ENCODE measurements around the gene C19orf81.

C19orf81 gene

GRCh38 chr19:50659318-50660087 lies 10.3 kb downstream of the C19orf81 start:
- DNase-seq = no peak

- DNase-seq = no peak
Measured at GRCh38 chr19:50660088-50660366, 10.8 kb downstream of the C19orf81 start.

- no peak for DNase-seq
Measured at GRCh38 chr19:50661023-50661422, 11.8 kb downstream of the C19orf81 start.

DNA sequence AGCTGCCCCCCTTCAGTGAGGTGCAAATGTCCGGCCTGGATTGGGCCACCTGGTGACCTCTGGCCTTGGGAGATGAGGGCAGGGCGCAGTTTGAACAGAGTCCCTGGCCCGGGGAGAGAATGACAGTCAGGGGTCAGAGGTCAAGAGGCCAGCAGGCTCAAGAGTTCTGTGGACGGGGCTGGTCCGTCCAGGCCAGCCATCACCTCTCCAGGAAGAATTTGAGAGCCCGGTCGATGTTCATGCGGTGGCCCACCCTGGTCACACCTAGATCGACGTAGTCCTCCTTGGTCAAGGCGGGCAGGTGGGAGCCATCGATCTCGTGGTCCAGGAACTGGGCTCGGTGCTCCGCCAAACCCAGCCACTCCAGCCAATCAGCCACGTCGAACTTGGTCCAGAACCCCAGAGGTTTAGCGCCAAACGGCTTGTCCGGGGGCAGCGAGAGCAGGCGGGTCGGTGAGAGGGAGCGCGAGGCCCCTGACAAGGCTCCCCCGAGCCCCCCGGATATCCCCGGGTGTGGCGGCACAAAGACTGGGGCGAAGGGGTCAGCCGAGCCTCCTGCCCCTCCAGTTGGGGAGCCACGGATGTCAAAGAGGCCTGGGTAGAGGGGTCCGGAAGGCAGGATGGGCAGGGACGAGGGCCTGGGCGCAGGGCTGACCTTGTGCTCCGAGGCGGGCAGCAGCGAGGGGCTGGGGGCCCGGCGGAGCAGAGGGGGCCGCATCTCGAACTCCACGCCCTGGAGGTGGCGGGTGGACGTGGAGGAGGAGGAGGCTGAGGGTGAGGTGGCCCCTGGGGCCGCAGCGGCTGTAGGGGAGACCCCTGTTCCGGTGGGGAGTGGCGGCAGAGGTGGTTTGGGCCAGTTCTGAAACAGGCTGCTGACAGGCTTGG lies 12.8 kb downstream of the C19orf81 start:
- DNase-seq = no peak

DNA sequence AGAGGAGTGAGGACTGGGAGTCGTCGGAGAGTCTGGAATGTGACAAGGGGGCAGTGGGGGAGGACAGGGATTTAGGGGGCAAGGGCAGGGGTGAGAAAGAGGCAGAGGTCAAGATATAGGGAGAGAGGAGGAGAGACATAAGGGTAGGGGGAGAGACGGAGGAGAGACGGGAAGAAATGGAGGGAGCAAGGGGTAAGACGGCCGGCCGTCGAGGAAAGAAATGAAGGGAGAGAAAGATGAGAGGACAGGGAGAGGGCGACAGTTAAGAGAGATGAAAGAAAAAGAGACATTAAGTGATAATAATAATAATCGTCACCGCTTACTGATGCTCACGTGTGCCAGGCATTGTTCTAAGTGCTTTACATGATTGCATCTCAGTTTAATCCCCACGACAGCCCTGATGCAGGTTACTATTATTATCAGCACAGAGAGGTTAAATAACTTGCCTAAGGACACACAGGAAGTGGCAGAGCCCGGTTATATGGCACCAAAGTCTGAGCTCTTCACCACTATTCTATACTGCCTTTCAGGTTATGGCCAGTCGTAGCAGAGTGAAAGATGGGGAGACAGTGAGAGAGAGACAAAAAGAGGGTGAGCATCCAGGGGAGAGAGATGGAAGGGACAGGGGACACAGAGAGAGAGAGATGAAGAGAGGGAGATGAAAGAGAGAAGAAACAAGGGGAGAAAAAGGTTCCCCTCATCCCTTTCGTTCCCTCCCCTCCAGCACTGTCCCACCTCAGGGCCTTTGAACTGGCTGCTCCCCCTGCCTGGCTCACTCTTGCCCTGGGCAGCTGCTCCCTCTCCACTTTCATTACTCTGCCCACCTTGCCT lies 13.6 kb downstream of the C19orf81 start:
- no peak for DNase-seq

- DNase-seq = no peak
Measured at GRCh38 chr19:50663482-50663790, 14.2 kb downstream of the C19orf81 start.

GRCh38 chr19:50664204-50664603 lies 15.0 kb downstream of the C19orf81 start:
- no peak for DNase-seq

DNA sequence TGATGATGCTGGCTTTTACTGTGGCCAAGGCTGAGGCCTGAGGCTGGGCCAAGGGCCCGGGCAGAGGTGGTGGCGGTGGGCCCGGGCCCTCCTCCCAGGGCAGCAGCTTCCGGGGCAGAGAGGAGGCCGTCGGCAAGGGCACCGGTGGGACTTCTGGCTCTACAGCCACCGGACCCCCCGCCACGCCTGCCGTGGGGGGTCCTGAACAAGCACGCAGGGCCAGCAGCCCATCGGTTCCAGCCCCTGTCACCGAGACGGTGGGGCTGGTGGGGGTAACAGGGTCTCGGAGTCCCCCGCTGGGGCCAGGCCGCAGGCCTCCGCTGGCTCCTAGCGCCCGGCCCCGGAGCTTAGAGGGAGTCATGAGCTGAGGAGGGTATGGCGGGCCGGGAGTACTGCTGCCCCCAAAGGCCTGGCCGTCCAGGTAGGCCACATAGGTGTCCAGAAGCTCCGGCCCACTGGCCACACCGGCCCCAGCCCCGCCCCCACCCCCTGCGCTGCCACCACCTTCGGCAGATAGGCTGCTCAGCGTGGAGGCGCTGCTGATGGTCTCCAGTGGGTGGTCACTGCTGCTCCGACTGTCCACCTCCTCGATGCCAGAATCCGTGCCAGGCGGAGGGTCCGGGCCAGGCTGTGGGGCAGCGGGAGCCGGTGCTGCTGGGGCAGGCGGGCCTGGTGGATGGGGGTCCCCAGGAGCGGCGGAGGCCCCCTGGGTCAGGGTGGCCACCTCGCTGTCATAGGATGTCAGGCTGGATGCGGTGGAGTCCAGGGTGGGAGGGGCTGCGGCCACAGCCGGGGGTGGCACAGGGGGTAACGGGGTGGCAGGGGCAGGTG lies 17.3 kb downstream of the C19orf81 start:
- no peak for DNase-seq

- DNase-seq = no peak
Measured at GRCh38 chr19:50667177-50667758, 18.0 kb downstream of the C19orf81 start.

GRCh38 chr19:50667759-50668231 lies 18.6 kb downstream of the C19orf81 start:
- no peak for DNase-seq

GRCh38 chr19:50668416-50668815 lies 19.2 kb downstream of the C19orf81 start:
- DNase-seq = no peak

DNA sequence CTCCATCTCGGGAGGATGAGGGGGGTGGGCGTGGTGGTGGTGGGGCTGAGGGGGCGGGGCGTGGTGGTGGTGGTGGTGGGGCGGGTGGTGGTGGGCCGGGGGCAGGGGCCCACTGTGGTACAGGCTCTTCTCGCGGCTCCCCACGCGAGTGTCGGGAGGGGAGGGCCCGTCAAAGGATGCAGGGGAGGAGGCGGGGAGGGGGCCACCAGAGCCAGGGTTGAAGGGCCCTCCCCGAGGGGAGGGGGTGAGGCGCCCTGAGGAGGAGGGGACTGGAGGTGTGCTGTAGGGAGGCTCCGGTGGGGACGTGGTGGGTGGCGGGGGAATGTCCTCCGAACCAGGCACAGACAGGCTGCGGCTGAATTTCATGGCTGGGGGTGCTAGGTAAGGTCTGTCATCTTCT lies 19.6 kb downstream of the C19orf81 start:
- DNase-seq = no peak

GRCh38 chr19:50669302-50670101 lies 20.3 kb downstream of the C19orf81 start:
- DNase-seq = peak; percentile 49

DNA sequence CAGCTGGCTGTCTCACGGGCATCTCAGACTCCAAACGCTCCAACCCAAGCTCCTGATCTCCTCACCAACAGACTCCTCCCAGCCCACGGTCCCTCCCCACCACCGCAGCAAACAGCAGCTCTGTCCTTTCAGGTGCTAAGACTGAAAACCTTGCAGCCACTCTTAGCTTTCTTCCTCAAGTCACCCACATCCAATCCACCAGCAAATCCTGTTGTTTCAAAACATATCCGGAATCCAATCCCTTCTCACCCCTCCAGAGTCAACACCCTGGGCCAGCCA lies 20.8 kb downstream of the C19orf81 start:
- DNase-seq = no peak

GRCh38 chr19:50673118-50673517 lies 23.9 kb downstream of the C19orf81 start:
- no peak for DNase-seq

GRCh38 chr19:50676625-50677197 lies 27.5 kb downstream of the C19orf81 start:
- DNase-seq = no peak

GRCh38 chr19:50677636-50678035 lies 28.4 kb downstream of the C19orf81 start:
- no peak for DNase-seq

DNA sequence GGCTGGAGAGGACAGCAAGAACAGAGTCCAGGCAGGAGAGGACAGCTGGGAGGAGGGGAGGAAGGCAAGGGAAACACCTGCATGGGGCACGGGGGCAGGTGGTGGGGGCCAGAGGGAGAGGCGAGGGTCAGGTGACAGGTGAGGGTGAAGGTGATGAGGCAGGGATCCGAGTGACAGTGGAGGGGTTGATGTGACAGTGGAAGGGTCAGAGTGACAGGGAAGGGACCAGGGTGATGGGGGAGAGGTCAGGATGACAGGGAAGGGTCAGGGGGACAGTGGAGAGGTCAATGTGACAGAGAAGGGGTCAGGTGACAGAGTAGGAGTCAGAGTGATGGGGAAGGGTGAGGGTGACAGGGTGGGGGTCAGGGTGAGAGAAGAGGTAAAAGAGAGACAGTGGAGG lies 29.1 kb downstream of the C19orf81 start:
- DNase-seq = no peak

GRCh38 chr19:50679177-50680125 lies 30.2 kb downstream of the C19orf81 start:
- DNase-seq = peak; percentile 81
